GM18951 (cell line): Measurements from ENCODE around the gene CLK2.

Experiments
- POLR2A ChIP-seq: IDR thresholded peaks from 4 replicates; pipeline ENCODE4 v1.6.1; 2011; ENCODE audit warnings: mild to moderate bottlenecking; ENCODE audit not compliant: insufficient read length, insufficient read depth; ENCODE audit errors: extremely low read depth
- in situ Hi-C: fragments of 300-500 bp; cut with MboI; formaldehyde crosslinking; loops from one replicate; pipeline ENCODE4 v1.12.0; 2022; ENCODE audit warnings: low sequenced_read_pairs, mixed read lengths, inconsistent platforms; ENCODE audit not compliant: unreplicated experiment

Gene CLK2

GRCh38 chr1:155263067-155263466 lies 10.2 kb downstream of the CLK2 start:
- in situ Hi-C loops: no loop called here
- TF ChIP-seq POLR2A: peak; percentile 11

DNA sequence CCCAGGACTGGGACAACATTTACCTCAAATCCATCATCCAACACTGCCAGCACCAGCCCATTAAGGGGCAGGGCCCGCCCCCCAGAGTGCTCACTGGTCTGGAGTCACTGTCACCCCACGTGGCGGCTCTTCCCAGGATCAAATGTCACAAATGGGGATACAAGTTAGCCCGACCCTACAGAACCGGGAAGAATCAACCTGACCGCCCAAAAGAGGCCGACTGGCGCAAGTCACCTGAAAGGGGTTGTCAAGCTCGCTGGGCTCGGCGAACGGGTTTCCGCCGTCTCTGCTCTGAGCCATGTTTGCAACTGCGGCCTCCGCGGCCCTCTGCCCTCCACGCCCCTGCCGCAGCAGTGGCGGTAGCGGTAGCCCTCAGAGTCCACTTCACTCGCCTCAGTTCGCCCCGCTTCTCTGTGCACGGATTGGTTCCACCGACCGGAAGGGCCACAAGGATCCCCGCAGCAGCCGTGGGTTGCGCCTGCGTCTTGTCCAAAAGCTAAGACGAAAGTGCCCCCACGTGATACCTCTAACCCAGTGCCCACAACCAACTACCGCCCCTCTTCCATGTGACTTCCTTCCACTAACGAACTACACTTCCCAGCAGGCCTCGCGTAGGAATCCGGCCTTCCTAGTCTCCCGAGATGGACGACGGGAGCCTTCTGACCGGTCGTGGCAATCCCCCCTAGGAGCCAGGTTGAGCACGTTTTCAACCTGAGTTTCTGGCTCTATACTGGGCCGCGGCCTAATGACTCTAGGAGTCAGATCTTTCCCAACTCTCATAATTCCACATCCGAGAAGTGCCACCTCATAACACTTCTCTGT lies 11.2 kb downstream of the CLK2 start, which contains the start of gene SCAMP3:
Gene SCAMP3, minus strand, starts transcription at position 509 of the 822 bp plus-strand sequence. Its CDS starts 209 bp downstream, at position 300.
- in situ Hi-C loops: no loop called here

DNA sequence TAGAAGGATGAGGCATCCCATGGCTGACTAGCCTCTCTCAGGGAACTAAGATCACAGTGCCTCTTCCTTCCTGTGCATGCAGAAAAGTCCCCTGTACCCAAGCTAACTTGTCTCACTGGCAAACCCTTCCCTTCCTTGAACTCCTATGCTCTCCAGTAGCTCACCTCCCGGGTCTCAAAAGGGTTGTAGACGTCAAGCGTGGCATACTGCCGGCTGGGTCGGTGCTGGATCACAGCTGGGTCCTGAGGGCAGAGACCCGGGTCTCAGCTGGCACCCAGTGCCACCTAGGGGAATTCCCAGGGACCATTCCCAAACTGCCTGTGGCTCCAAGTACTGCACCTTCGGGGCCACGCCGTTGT lies 11.8 kb downstream of the CLK2 start:
- no peak for TF ChIP-seq POLR2A
- in situ Hi-C loops: no loop called here

More for the DNA sequence above, 11.2 kb downstream of the CLK2 start, which contains the start of gene SCAMP3:
- TF ChIP-seq POLR2A: peak; percentile 84

DNA sequence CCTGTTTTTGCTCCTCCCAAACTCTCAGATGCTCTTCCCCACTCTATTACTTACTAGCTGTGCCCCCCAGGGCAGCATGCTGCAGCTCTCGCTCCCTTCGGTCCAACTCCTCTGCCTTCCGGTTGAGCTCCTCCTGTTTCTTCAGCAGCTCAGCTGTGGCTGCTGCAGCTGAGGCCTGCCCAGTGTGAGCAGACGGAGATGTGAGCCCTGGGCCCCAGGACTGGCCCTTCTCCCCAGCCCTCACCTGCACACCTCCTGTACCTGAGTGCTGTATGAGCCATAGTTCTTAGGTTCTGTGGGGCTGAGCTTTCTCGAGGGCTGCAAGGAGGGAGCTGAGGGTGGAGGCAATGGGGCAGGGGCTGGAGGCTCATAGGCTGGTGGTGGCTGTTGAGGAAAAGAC lies 13.0 kb downstream of the CLK2 start:
- no peak for TF ChIP-seq POLR2A
- in situ Hi-C loops: no loop called here

- TF ChIP-seq POLR2A: no peak
- in situ Hi-C loops: no loop called here
These were observed 17.0 kb downstream of the CLK2 start for GRCh38 chr1:155256058-155256852.

DNA sequence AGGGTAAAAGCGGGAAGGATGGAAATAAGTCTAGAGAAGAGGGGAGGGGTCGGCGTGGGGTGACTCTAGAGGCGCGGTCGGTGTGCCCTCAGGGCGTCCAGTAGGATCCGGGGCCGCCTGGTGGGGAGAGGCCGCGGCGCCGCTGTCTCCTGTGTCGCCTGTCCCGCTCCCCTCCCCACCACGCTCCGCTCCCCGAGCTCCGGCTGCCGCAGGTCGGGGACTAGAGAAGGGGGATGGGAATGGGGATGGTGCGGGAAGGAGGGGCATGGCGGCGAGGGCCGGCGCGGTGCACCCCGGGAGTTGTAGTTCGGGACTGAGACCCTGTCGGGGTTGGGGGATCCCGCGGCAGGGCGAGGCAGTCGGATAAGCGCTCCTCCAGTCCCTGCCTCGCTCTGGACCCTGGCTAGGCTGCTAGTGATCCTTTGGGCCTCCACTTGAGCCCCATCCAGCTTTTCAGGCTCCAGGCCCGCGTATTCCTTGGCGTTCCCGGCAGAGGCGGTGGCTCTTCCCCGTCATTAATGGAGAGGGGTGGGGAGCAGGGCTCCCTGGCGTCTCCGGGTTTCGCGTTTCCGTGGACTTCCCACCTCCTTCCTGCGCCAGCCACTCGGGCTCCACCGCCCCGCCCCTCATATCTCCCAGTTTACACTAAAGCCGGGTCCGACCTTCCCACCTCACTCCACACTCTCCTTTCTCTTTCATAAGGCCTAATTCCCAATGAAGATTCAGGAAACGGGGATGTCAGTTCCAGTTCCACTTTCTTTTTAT lies 17.9 kb downstream of the CLK2 start, which contains the start of gene ENTREP3:
Gene ENTREP3, minus strand, starts transcription at position 241 of the 765 bp plus-strand sequence. CDS start 606 bp downstream, outside the sequence.
- in situ Hi-C loops: no loop called here

DNA sequence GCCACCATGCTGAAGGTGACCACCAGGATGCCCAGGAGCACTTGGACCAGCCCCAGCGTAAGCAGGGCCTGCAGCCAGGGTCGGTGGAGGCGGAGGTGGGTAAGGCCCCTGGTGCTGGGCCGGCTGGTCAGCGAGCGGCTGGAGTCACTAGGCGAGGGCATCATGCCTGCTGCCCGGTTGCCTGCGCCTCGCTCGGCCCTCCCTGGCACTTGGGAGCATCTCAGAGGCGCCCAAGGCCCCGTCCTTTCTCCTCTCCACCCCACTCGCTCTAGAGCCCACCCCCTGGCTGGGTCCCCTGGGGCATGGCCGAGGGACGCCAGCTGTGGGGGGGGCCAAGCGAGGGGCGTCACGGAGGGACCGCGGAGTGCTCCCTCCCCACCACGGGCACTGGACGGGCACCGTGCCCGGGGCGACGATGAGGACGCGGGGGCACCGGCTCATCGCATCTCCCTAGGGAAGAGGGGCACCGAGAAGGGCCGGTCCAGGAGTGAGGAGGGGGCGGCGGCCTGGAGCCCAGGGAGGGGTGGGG lies 18.5 kb downstream of the CLK2 start:
- in situ Hi-C loops: no loop called here
- no peak for TF ChIP-seq POLR2A

More for the DNA sequence above, 17.9 kb downstream of the CLK2 start, which contains the start of gene ENTREP3:
- TF ChIP-seq POLR2A: peak; percentile 70

DNA sequence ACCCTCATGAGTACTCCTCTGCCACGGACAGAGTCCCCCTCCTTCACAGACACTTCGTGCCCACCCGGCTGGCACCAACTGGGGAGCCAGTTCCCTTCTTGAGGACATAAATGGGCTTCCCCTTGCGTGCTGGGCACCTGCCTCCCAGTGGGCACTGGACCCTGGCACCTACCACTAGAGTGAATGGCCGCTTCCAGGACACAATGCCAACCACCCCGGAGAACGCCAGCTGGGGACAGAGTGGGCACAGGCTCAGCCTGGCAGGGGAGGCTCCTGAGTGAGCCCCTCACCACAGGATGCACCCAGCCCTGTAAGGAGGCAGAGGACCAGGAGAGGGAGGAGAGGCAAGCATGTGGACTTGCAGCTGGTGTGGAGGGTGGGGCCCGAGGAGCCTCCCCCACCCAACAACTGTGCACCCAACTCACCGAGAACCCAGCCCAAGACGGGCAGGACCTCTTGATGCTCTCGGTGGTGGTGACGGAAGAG lies 19.0 kb downstream of the CLK2 start:
- no peak for TF ChIP-seq POLR2A
- in situ Hi-C loops: no loop called here

GRCh38 chr1:155253797-155254196 lies 19.5 kb downstream of the CLK2 start:
- in situ Hi-C loops: no loop called here

GRCh38 chr1:155253208-155253607 lies 20.1 kb downstream of the CLK2 start:
- in situ Hi-C loops: no loop called here
- no peak for TF ChIP-seq POLR2A

More at GRCh38 chr1:155253797-155254196, 19.5 kb downstream of the CLK2 start:
- no peak for TF ChIP-seq POLR2A

- no peak for TF ChIP-seq POLR2A
- in situ Hi-C loops: no loop called here
These were observed 21.7 kb downstream of the CLK2 start for GRCh38 chr1:155251566-155251965.

DNA sequence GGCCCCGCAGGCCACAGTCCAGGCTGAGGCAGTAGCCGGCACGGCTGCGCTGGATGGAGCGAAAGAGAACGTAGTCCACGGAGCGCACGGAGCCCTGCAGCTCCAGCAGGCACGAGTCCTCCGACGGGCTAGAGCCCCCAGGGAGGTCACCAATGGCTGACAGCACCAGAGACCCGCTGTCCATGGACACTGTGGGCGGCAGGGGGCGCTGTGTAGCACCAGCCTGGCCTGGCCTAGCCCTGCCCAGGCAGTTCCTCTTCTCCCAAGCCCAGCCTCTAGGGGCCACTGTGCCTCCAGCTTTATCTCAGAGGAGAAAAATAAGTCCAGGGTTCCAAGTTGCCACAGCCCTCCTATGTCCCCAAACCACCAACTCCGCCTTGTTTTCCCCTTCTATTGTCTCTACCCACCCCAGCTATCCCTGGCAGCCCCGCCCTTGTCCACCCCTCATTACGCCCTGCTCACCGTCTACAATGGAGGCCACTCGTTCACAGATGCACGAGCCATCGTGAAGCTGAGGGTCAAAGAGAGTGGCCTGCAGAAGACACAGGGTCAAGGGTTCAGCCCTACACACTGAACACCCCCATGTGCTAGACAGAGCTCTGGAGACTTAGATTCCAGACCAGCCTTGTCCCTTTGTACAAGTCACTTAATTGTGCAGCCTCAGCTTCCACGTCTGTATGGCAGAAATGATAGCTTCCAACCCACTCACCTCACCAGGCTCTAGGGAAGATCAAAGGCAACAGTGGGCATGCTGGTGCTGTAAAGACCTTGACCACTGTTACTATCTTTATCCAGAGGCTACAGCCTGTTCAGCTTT lies 22.5 kb downstream of the CLK2 start:
- in situ Hi-C loops: no loop called here
- peak; percentile 41 for TF ChIP-seq POLR2A

GRCh38 chr1:155250246-155250632 lies 23.1 kb downstream of the CLK2 start:
- in situ Hi-C loops: no loop called here
- no peak for TF ChIP-seq POLR2A
